ENCODE data around the gene TNFAIP8L2. TPM values are rescaled to one million over a fixed set of nuclear protein-coding genes. Genes with fewer than 3 reads are reported as not detected.

Gene TNFAIP8L2
- total and polyA plus RNA-seq, 2 experiments from 2014 or later = 0.20 to 0.45 TPM

DNA sequence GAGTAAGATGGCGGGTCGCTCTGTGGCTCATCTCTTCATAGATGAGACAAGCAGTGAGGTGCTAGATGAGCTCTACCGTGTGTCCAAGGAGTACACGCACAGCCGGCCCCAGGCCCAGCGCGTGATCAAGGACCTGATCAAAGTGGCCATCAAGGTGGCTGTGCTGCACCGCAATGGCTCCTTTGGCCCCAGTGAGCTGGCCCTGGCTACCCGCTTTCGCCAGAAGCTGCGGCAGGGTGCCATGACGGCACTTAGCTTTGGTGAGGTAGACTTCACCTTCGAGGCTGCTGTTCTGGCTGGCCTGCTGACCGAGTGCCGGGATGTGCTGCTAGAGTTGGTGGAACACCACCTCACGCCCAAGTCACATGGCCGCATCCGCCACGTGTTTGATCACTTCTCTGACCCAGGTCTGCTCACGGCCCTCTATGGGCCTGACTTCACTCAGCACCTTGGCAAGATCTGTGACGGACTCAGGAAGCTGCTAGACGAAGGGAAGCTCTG, 2.4 kb downstream of the TNFAIP8L2 start:
- DNase-seq (ENCODE audit: low read depth in 1 of 2, low spot score in 1 of 2) = no peak
- H3K4me3 ChIP-seq = no peak overlapping the region
- H3K9me3 ChIP-seq (ENCODE audit: low read depth) = no peaks in the 10 kb centered on the region
- peak overlapping the region; percentile 51 for H3K27ac ChIP-seq
- TF ChIP-seq, protein P1, sequence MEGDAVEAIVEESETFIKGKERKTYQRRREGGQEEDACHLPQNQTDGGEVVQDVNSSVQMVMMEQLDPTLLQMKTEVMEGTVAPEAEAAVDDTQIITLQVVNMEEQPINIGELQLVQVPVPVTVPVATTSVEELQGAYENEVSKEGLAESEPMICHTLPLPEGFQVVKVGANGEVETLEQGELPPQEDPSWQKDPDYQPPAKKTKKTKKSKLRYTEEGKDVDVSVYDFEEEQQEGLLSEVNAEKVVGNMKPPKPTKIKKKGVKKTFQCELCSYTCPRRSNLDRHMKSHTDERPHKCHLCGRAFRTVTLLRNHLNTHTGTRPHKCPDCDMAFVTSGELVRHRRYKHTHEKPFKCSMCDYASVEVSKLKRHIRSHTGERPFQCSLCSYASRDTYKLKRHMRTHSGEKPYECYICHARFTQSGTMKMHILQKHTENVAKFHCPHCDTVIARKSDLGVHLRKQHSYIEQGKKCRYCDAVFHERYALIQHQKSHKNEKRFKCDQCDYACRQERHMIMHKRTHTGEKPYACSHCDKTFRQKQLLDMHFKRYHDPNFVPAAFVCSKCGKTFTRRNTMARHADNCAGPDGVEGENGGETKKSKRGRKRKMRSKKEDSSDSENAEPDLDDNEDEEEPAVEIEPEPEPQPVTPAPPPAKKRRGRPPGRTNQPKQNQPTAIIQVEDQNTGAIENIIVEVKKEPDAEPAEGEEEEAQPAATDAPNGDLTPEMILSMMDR (IDR thresholded peaks at IDR 0.05; ENCODE audit: low read depth, low read length) = no peak
- H3K4me1 ChIP-seq (ENCODE audit: low read depth) = no peaks in the 10 kb centered on the region
- H3K36me3 ChIP-seq = peaks cover 14% of the 10 kb centered on the region
- H3K27me3 ChIP-seq = no peaks in the 10 kb centered on the region

DNA sequence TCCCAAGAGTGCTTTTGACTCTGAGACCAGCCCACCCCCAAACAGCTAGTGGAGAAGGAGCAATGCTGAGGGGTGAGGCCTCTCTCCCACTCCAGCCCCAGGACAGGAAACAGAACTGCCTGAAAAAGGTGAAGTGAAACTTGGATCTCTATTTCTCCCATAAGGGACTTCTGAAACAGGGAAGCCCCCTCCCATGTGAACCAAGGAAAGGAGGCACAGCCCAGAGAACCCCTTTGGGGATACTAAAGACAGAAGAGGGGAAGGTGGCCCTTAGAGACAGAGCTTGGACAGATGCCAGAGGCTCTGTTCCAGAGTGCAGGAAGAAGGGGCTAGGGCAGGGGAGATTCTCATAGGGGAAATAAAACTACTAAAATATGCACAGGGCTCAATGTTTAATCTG, 2.9 kb downstream of the TNFAIP8L2 start:
- no peak for DNase-seq (ENCODE audit: low read depth in 1 of 2, low spot score in 1 of 2)
- Histone ChIP-seq H3K4me3 (no peak overlapping the region), H3K36me3 (peaks cover 14% of the 10 kb centered on the region), H3K4me1 (ENCODE audit: low read depth) (peaks cover 5% of the 10 kb centered on the region), H3K27ac (peak overlapping the region; percentile 51), H3K9me3 (ENCODE audit: low read depth) (no peaks in the 10 kb centered on the region), H3K27me3 (no peaks in the 10 kb centered on the region)
- TF ChIP-seq, protein P1 (IDR thresholded peaks at IDR 0.05; ENCODE audit: low read depth, low read length) = no peak

DNA sequence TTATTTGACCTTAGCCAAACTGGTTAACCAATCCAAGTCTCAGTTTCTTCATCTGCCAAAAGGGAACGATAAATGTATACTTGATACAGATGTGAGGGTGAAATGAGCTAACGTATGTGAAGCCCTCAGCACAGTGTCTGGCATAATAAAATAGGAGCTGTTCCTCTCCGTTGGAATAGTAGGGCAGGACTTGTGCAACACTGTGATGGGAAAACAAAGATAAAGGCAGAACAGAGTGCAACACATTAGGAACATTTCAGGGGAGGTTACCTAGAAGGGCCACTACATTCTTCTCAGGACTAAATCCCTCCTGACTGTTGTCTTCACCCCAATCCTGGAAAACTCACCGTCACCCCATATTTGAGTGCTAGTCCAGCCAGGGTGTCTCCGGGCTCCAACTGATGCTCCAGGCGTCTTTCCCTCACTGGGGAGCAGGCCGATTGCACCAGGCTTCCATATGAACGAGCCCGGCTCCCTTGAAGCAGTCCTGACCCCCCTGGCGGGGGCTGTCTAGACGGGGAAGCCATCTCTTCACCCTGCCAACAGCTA, 8.4 kb downstream of the TNFAIP8L2 start:
- H3K4me1 ChIP-seq (ENCODE audit: low read depth) = peaks cover 14% of the 10 kb centered on the region
- peak in 1 of 2 donors; percentile 62 for DNase-seq (ENCODE audit: low read depth in 1 of 2, low spot score in 1 of 2)
- TF ChIP-seq, protein P1 (IDR thresholded peaks at IDR 0.05; ENCODE audit: low read depth, low read length) = no peak
- no peaks in the 10 kb centered on the region for H3K9me3 ChIP-seq (ENCODE audit: low read depth)
- H3K36me3 ChIP-seq = peaks cover 27% of the 10 kb centered on the region
- peak overlapping the region; percentile 89 for H3K27ac ChIP-seq
- no peaks in the 10 kb centered on the region for H3K27me3 ChIP-seq
- peak overlapping the region; percentile 75 for H3K4me3 ChIP-seq

DNA sequence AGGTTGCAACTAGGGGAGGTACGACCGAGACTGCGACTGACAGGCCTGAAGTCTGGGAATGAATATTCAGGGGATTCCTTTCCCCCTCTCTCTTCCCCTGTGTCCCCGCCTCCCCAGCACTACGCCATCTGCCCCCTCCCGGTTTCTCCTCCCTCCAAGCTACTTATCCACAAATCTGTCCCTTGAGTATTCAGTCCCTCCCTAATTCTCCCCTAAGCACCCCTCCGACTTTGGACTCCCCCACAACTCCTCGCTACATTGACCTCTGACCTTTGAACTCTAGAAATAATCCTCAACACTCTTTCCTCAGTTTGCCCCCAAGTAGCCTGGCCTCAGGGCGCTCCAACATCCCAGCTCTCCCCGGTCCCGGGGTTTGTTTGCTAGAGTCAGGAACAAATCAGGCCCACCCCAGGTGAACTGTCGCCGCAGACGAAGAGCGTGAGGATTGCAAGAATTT, 8.9 kb downstream of the TNFAIP8L2 start:
- Histone ChIP-seq H3K27me3 (no peaks in the 10 kb centered on the region), H3K9me3 (ENCODE audit: low read depth) (no peaks in the 10 kb centered on the region), H3K27ac (peak overlapping the region; percentile 89), H3K4me1 (ENCODE audit: low read depth) (peaks cover 14% of the 10 kb centered on the region), H3K4me3 (peak overlapping the region; percentile 75), H3K36me3 (peaks cover 26% of the 10 kb centered on the region)
- TF ChIP-seq, protein P1 (IDR thresholded peaks at IDR 0.05; ENCODE audit: low read depth, low read length) = no peak
- DNase-seq (ENCODE audit: low read depth in 1 of 2, low spot score in 1 of 2) = peak; percentile 70 to 76

DNA sequence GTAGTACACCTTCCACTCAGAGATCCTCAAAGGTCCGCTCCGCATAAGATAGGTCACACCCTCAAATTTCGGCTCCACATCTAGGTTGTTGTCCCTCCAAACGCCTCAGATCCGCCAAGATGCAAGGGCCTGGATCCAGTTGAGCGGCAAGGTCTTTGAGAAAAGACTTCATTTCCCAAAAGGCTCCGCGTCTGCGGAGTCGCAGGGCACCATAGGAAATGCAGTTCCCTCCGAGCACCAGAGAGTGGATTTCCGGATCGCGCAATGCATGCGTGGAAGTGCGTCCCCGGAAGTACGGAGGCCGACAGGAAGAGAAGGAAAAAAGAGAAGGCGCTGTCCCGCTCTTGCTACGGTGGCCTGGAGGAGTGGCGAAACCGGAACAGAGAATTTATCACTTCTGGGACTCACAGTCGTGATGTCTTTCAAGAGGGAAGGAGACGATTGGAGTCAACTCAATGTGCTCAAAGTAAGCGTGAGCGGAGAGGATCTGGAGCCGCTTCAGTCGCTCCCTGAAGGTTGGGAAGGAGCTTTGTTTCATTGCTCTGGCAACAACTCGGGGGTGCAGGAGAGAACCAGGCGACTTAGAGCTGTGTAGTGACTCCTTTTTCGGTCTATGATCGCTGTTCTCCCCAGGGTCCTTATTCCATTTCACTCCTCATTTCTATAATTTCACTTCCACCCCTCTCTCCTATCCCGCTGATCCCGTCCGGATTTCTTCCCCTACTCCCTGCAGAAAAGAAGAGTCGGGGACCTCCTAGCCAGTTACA, 9.5 kb downstream of the TNFAIP8L2 start, which contains the start of the genes LYSMD1 and SCNM1:
Gene LYSMD1, minus strand, starts transcription at position 165 of the 767 bp plus-strand sequence. CDS start 644 bp downstream, outside the sequence.
Gene SCNM1, plus strand, starts transcription at position 407 of the 767 bp plus-strand sequence. Its CDS starts 9 bp downstream, at position 416.
- H3K27ac ChIP-seq = peak within 1 kb of the TSS; percentile 89
- H3K4me3 ChIP-seq = peak within 1 kb of the TSS; percentile 75
- DNase-seq (ENCODE audit: low read depth in 1 of 2, low spot score in 1 of 2) = peak; percentile 97 to 99
- H3K9me3 ChIP-seq (ENCODE audit: low read depth) = no peaks in the 10 kb centered on the region
- no peaks in the 10 kb centered on the region for H3K27me3 ChIP-seq
- TF ChIP-seq, protein P1 (IDR thresholded peaks at IDR 0.05; ENCODE audit: low read depth, low read length) = no peak
- peaks cover 14% of the 10 kb centered on the region for H3K4me1 ChIP-seq (ENCODE audit: low read depth)
- H3K36me3 ChIP-seq = peaks cover 19% of the 10 kb centered on the region
